ENCODE results near the gene CHTF18.

DNA sequence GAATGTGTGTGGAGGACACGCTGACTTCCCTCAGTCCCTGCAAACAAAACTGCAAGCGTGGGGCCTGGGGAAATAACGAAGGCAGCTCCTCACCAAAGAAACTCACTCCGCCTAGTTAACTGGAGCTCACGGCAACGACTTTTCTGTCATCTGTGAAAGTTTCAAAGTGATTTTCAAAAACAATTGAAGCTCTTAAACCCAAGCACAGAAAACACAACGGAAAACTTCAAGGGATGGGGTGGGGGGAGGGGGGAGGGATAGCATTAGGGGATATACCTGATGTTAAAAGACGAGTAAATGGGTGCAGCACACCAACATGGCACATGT is 15.3 kb downstream of the CHTF18 start:
- TF ChIP-seq, protein P1, sequence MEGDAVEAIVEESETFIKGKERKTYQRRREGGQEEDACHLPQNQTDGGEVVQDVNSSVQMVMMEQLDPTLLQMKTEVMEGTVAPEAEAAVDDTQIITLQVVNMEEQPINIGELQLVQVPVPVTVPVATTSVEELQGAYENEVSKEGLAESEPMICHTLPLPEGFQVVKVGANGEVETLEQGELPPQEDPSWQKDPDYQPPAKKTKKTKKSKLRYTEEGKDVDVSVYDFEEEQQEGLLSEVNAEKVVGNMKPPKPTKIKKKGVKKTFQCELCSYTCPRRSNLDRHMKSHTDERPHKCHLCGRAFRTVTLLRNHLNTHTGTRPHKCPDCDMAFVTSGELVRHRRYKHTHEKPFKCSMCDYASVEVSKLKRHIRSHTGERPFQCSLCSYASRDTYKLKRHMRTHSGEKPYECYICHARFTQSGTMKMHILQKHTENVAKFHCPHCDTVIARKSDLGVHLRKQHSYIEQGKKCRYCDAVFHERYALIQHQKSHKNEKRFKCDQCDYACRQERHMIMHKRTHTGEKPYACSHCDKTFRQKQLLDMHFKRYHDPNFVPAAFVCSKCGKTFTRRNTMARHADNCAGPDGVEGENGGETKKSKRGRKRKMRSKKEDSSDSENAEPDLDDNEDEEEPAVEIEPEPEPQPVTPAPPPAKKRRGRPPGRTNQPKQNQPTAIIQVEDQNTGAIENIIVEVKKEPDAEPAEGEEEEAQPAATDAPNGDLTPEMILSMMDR (IDR thresholded peaks at IDR 0.05 in 8 of 11, conservative IDR thresholded peaks at IDR 0.05 in 3 of 11) = no peak
- TF ChIP-seq POLR2A (IDR thresholded peaks at IDR 0.05) (no peak), POLR2AphosphoS5 (IDR thresholded peaks at IDR 0.05) (no peak)
